OCI-LY7 (cell line): ENCODE measurements around the gene WRAP73. TPM values are rescaled to one million over a fixed set of nuclear protein-coding genes. Genes with fewer than 3 reads are reported as not detected.

Experiments used
- BruUV-seq: library from RNA; stranded (reverse); fragments of 400-500 nt; replicated peaks from 2 replicates; lab custom pipeline; 2021; lab: Mats Ljungman, UMichigan
- CTCF ChIA-PET: fragments of 300-600 bp; sonication (Branson Sonifier 250); formaldehyde crosslinking; loops from one replicate; lab custom pipeline; 2022; ENCODE audit warnings: antibody characterized with exemption; ENCODE audit not compliant: unreplicated experiment; lab: Charles Lee
- POLR2A ChIA-PET: fragments of 300-600 bp; sonication (Branson Sonifier 250); formaldehyde crosslinking; loops from one replicate; lab custom pipeline; 2022; ENCODE audit warnings: antibody characterized with exemption; lab: Charles Lee
- DNase-seq: peaks from one replicate; pipeline ENCODE4 v3.0.0-alpha.2; 2015; ENCODE audit warnings: low spot score
- H2AFZ ChIP-seq: fragments of 200-600 bp; sonication (generic), shearing (Covaris generic); 2 replicates; pipeline ENCODE4 v1.6.1; 2014; ENCODE audit warnings: mild to moderate bottlenecking, antibody characterized with exemption, low read length, moderate library complexity
- H3K27ac ChIP-seq: fragments of 200-600 bp; sonication (generic); 2 replicates; pipeline ENCODE4 v1.5.1; 2014; ENCODE audit warnings: mixed run types, low read depth, mild to moderate bottlenecking, moderate library complexity, low read length, inconsistent platforms; ENCODE audit not compliant: poor library complexity, severe bottlenecking
- H3K36me3 ChIP-seq: fragments of 200-600 bp; sonication (generic); 2 replicates; pipeline ENCODE4 v1.6.1; 2014; ENCODE audit warnings: mild to moderate bottlenecking, antibody characterized with exemption, low read length, moderate library complexity, mixed read lengths; ENCODE audit not compliant: insufficient read depth
- H3K4me1 ChIP-seq: fragments of 200-600 bp; sonication (generic); 2 replicates; pipeline ENCODE4 v1.5.1; 2014; ENCODE audit warnings: mild to moderate bottlenecking, low read length; ENCODE audit not compliant: insufficient read depth, poor library complexity, severe bottlenecking
- H3K4me2 ChIP-seq: fragments of 200-600 bp; sonication (generic); 2 replicates; pipeline ENCODE4 v1.6.1; 2014; ENCODE audit warnings: mild to moderate bottlenecking, low read length
- H3K4me3 ChIP-seq: fragments of 200-600 bp; sonication (generic); 2 replicates; pipeline ENCODE4 v1.5.1; 2014; ENCODE audit warnings: mild to moderate bottlenecking, low read depth, low read length; ENCODE audit not compliant: poor library complexity, severe bottlenecking
- H3K79me2 ChIP-seq: fragments of 200-600 bp; sonication (generic); 2 replicates; pipeline ENCODE4 v1.6.1; 2016; ENCODE audit warnings: low read depth, mild to moderate bottlenecking, low read length, moderate library complexity, mixed read lengths; ENCODE audit not compliant: insufficient read depth
- H3K9me2 ChIP-seq: fragments of 200-600 bp; sonication (generic); 2 replicates; pipeline ENCODE4 v1.6.1; 2016; ENCODE audit warnings: mild to moderate bottlenecking, low read length, mixed read lengths; ENCODE audit not compliant: insufficient read depth
- H3K9me3 ChIP-seq: fragments of 200-600 bp; sonication (generic); 2 replicates; pipeline ENCODE4 v1.6.1; 2014; ENCODE audit warnings: mild to moderate bottlenecking, mixed run types, low read length, mixed read lengths
- H4K20me1 ChIP-seq: fragments of 200-600 bp; sonication (generic); 2 replicates; pipeline ENCODE4 v1.6.1; 2014; ENCODE audit warnings: mild to moderate bottlenecking, antibody characterized with exemption, low read length, moderate library complexity, mixed read lengths; ENCODE audit not compliant: insufficient read depth
- CTCF ChIP-seq: fragments of 200-600 bp; sonication (generic); conservative IDR thresholded peaks from 2 replicates; pipeline ENCODE4 v1.5.1; 2014; ENCODE audit warnings: mild to moderate bottlenecking, antibody characterized with exemption, low read length, moderate library complexity, mixed read lengths
- EZH2phosphoT487 ChIP-seq: fragments of 200-600 bp; sonication (generic); IDR thresholded peaks from 2 replicates; pipeline ENCODE4 v1.6.1; 2018; ENCODE audit warnings: low read depth, borderline replicate concordance, mild to moderate bottlenecking, mixed run types, antibody characterized with exemption, low read length, moderate library complexity, mixed read lengths
- intact Hi-C: fragments of 100-400 bp; cut with micrococcal nuclease; formaldehyde crosslinking; loops from one replicate; pipeline ENCODE4 v1.10.0; 2022; ENCODE audit not compliant: unreplicated experiment
- total RNA-seq, 2 experiments: library from RNA; depleted of rRNA in 1 of 2; stranded (reverse); fragments of >200 nt in 1 of 2; shearing (Covaris generic) in 1 of 2; gene quantifications; 2 replicates each; pipeline ENCODE4 v1.2.3, GENCODE V29; 2014 to 2022

The WRAP73 gene
- total RNA-seq, 2 experiments from 2014 or later, result 34.7 to 40.0 TPM

- no peak for DNase-seq
- no peaks in the 10 kb centered on the region for H3K79me2 ChIP-seq
- no peaks in the 10 kb centered on the region for H3K9me2 ChIP-seq
- intact Hi-C loops, result loop anchor here (2.0 kb wide), 2 partner anchors 107 to 165 kb away; no protein-coding TSS in a partner anchor
- H3K4me1 ChIP-seq, result peaks cover 4% of the 10 kb centered on the region
- no peak overlapping the region for H3K4me3 ChIP-seq
- no peak for TF ChIP-seq CTCF
- TF ChIP-seq EZH2phosphoT487, result no peak
- ChIA-PET CTCF (no interaction called here), POLR2A (no interaction called here)
- BruUV-seq, result no TSS peak
- H3K4me2 ChIP-seq, result no peak overlapping the region
- H4K20me1 ChIP-seq, result no peaks in the 10 kb centered on the region
- H3K9me3 ChIP-seq, result no peaks in the 10 kb centered on the region
- H3K36me3 ChIP-seq, result no peaks in the 10 kb centered on the region
- H3K27ac ChIP-seq, result no peak overlapping the region
- no peak overlapping the region for H2AFZ ChIP-seq
Measured at GRCh38 chr1:3617806-3618345, 32.0 kb downstream of the WRAP73 start.

- no peaks in the 10 kb centered on the region for H3K9me2 ChIP-seq
- no TSS peak for BruUV-seq
- ChIA-PET POLR2A (interaction anchor here (0.6 kb wide), 1 partner anchor 12 kb away, joined by 3 read pairs; no protein-coding TSS in a partner anchor), CTCF (interaction anchor here (0.6 kb wide), 2 partner anchors 58 to 347 kb away, joined by 4 to 10 read pairs; no protein-coding TSS in a partner anchor)
- H3K4me3 ChIP-seq, result no peak overlapping the region
- H3K27ac ChIP-seq, result no peak overlapping the region
- TF ChIP-seq CTCF (no peak), EZH2phosphoT487 (no peak)
- peaks cover 4% of the 10 kb centered on the region for H3K4me1 ChIP-seq
- no peaks in the 10 kb centered on the region for H4K20me1 ChIP-seq
- no peaks in the 10 kb centered on the region for H3K9me3 ChIP-seq
- H2AFZ ChIP-seq, result no peak overlapping the region
- no peak overlapping the region for H3K4me2 ChIP-seq
- H3K36me3 ChIP-seq, result no peaks in the 10 kb centered on the region
- H3K79me2 ChIP-seq, result no peaks in the 10 kb centered on the region
- DNase-seq, result no peak
- intact Hi-C loops, result no loop called here
Measured at GRCh38 chr1:3616861-3617260, 33.0 kb downstream of the WRAP73 start.
